Sigmoid colon (tissue), 4 donors: ENCODE data around the gene ASB4.

Experiments
- EP300 ChIP-seq, 4 donors: sonication (generic); formaldehyde crosslinking; IDR thresholded peaks; one replicate each; pipeline ENCODE4 v1.6.1; 2017; ENCODE audit warnings: antibody characterized with exemption in 4 of 4
- POLR2A ChIP-seq, 2 donors: fragments of 450-650 bp; IDR thresholded peaks; one replicate each; pipeline ENCODE4 v1.6.1; 2016; ENCODE audit warnings: antibody characterized with exemption in 2 of 2, mild to moderate bottlenecking in 2 of 2, moderate library complexity in 2 of 2
- POLR2AphosphoS5 ChIP-seq, 4 donors: sonication (generic); formaldehyde crosslinking; IDR thresholded peaks; one replicate each; pipeline ENCODE4 v1.6.1; 2017; ENCODE audit warnings: antibody characterized with exemption in 4 of 4
- TF ChIP-seq, protein P1 (sequence below), 4 experiments: fragments of 450-650 bp in 3 of 4; fragments of 200-600 bp in 1 of 4; IDR thresholded peaks; one replicate each; pipeline ENCODE4 v1.5.1; 2016 to 2019; ENCODE audit warnings: antibody characterized with exemption in 4 of 4, mild to moderate bottlenecking in 3 of 4, moderate library complexity in 2 of 4

DNA sequence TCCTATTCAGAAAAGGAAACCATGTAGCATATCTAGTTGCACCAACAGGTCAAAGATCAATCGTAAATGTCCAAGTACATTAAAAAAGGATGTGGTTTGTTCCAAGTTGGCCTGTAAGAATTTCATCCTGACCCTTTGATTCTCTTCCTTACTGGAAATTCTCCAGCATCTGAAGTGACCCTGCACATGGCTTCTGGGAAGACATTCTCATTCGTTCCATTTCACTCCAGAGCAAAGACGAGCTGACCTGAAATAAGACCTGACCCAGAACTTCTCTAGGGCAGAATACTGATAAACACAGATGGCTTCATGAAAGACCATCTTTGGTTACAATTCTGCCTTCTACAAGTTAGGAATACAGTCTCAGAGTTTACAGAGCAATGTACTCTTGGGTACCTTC is 39.8 kb downstream of the ASB4 start:
- TF ChIP-seq, protein P1, sequence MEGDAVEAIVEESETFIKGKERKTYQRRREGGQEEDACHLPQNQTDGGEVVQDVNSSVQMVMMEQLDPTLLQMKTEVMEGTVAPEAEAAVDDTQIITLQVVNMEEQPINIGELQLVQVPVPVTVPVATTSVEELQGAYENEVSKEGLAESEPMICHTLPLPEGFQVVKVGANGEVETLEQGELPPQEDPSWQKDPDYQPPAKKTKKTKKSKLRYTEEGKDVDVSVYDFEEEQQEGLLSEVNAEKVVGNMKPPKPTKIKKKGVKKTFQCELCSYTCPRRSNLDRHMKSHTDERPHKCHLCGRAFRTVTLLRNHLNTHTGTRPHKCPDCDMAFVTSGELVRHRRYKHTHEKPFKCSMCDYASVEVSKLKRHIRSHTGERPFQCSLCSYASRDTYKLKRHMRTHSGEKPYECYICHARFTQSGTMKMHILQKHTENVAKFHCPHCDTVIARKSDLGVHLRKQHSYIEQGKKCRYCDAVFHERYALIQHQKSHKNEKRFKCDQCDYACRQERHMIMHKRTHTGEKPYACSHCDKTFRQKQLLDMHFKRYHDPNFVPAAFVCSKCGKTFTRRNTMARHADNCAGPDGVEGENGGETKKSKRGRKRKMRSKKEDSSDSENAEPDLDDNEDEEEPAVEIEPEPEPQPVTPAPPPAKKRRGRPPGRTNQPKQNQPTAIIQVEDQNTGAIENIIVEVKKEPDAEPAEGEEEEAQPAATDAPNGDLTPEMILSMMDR (IDR thresholded peaks at IDR 0.05), result no peak
- peak in 1 of 4 donors; percentile 29 for TF ChIP-seq POLR2AphosphoS5 (IDR thresholded peaks at IDR 0.05)
- TF ChIP-seq POLR2A (IDR thresholded peaks at IDR 0.05), result no peak
- no peak for TF ChIP-seq EP300 (IDR thresholded peaks at IDR 0.05)
